Osteoblast (primary cell): ENCODE results near the gene SESN2. TPM values are rescaled to one million over a fixed set of nuclear protein-coding genes. Genes with fewer than 3 reads are reported as not detected.
"Not testable (repeated sequence)": the region's sequence is repeated elsewhere in the genome, so short reads cannot be mapped to it uniquely, and the experiment has no call there.

Experiments
- DNase-seq: peaks from one replicate; pipeline ENCODE4 v3.0.0; 2011; ENCODE audit warnings: low spot score, mixed read lengths; ENCODE audit not compliant: insufficient read length; ENCODE audit errors: missing footprints
- H2AFZ ChIP-seq: 2 replicates; pipeline ENCODE4 v1.6.0; 2011; ENCODE audit warnings: mild to moderate bottlenecking, low read length
- H3K27ac ChIP-seq: 2 replicates; pipeline ENCODE4 v1.5.1; 2011; ENCODE audit warnings: mild to moderate bottlenecking, low read depth, low read length, moderate library complexity
- H3K27me3 ChIP-seq: 2 replicates; pipeline ENCODE4 v1.6.0; 2012; ENCODE audit warnings: mild to moderate bottlenecking, control low read depth, inconsistent platforms, low read length, moderate library complexity; ENCODE audit not compliant: insufficient read depth
- H3K36me3 ChIP-seq: 2 replicates; pipeline ENCODE4 v1.5.1; 2011; ENCODE audit warnings: mild to moderate bottlenecking, low read length, control low read depth, moderate library complexity; ENCODE audit not compliant: insufficient read depth
- H3K4me1 ChIP-seq: 2 replicates; pipeline ENCODE4 v1.5.1; 2011; ENCODE audit warnings: mild to moderate bottlenecking, low read length, control low read depth, moderate library complexity; ENCODE audit not compliant: insufficient read depth
- H3K4me2 ChIP-seq: 2 replicates; pipeline ENCODE4 v1.6.0; 2011; ENCODE audit warnings: mild to moderate bottlenecking, low read length; ENCODE audit not compliant: insufficient read depth
- H3K4me3 ChIP-seq: fragments of 200-600 bp; sonication (generic); 3 replicates; pipeline ENCODE4 v1.5.1; 2012; ENCODE audit warnings: mild to moderate bottlenecking, low read length, inconsistent platforms; ENCODE audit not compliant: insufficient read depth
- H3K79me2 ChIP-seq: 2 replicates; pipeline ENCODE4 v1.6.0; 2012; ENCODE audit warnings: mild to moderate bottlenecking, low read length, control low read depth, inconsistent platforms; ENCODE audit not compliant: insufficient read depth
- H3K9me3 ChIP-seq: 2 replicates; pipeline ENCODE4 v1.5.1; 2011; ENCODE audit warnings: low read depth, low read length, control low read depth
- H4K20me1 ChIP-seq: 2 replicates; pipeline ENCODE4 v1.6.0; 2012; ENCODE audit warnings: mild to moderate bottlenecking, low read length, control low read depth; ENCODE audit not compliant: insufficient read depth
- total RNA-seq: library from RNA; depleted of rRNA; stranded (reverse); fragments of >200 nt; gene quantifications from 2 replicates; pipeline ENCODE4 v1.2.3, GENCODE V29; 2012
- TF ChIP-seq, protein P1 (sequence below): IDR thresholded peaks from 2 replicates; pipeline ENCODE4 v1.5.1; 2011; ENCODE audit warnings: mild to moderate bottlenecking, low read depth, low read length, moderate library complexity; ENCODE audit errors: extremely low read depth

The SESN2 gene
- total RNA-seq, 1 donor: 59.7 TPM

DNA sequence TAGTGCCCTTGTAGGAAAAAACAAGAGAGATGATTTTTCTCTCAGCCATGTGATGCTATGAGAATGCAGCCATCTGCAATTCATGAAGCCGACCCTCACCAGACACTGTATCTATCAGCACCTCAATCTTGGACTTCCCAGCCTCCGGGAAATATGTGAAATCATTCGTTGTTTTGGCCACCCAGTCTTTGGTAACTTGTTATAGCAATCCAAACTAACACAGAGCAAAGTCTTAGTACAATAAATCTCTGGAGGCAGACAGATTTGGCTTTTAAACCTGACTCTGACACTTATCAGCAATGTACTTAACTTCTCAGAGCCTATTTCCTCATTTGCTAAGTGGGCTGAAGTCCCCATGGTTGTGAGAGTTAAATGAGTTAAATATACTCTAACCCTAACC is 64.4 kb downstream of the SESN2 start:
- no peak for DNase-seq
- no peaks in the 10 kb centered on the region for H4K20me1 ChIP-seq
- no peaks in the 10 kb centered on the region for H3K36me3 ChIP-seq
- H3K4me3 ChIP-seq: no peak overlapping the region
- no peak overlapping the region for H3K4me2 ChIP-seq
- H2AFZ ChIP-seq: no peak overlapping the region
- TF ChIP-seq, protein P1, sequence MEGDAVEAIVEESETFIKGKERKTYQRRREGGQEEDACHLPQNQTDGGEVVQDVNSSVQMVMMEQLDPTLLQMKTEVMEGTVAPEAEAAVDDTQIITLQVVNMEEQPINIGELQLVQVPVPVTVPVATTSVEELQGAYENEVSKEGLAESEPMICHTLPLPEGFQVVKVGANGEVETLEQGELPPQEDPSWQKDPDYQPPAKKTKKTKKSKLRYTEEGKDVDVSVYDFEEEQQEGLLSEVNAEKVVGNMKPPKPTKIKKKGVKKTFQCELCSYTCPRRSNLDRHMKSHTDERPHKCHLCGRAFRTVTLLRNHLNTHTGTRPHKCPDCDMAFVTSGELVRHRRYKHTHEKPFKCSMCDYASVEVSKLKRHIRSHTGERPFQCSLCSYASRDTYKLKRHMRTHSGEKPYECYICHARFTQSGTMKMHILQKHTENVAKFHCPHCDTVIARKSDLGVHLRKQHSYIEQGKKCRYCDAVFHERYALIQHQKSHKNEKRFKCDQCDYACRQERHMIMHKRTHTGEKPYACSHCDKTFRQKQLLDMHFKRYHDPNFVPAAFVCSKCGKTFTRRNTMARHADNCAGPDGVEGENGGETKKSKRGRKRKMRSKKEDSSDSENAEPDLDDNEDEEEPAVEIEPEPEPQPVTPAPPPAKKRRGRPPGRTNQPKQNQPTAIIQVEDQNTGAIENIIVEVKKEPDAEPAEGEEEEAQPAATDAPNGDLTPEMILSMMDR: no peak
- H3K27me3 ChIP-seq: no peaks in the 10 kb centered on the region
- no peaks in the 10 kb centered on the region for H3K4me1 ChIP-seq
- no peaks in the 10 kb centered on the region for H3K79me2 ChIP-seq
- H3K27ac ChIP-seq: no peak overlapping the region
- H3K9me3 ChIP-seq: no peaks in the 10 kb centered on the region

DNA sequence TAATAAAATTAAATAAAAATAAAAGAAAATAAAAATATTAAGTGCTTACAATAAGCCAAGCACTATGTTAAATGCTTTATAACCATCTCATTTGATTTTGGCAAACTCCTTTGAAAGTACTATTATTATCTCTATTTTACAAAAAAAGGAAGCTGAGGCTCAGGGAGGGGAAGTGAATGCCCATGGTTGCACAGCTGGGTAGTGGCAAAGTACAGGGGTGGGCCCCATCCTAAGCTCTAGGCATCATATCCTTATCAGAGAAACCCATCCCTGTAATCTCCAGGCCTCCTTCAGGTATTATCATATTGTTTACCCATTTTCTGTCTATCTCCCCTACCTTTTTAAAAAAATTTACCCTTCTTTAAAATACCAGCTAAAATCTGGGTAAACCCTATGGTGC is 67.2 kb downstream of the SESN2 start:
- Histone ChIP-seq H3K79me2 (peaks cover 11% of the 10 kb centered on the region), H4K20me1 (no peaks in the 10 kb centered on the region), H3K9me3 (no peaks in the 10 kb centered on the region), H3K27me3 (no peaks in the 10 kb centered on the region), H3K4me3 (no peak overlapping the region), H3K36me3 (peaks cover 3% of the 10 kb centered on the region), H3K4me2 (no peak overlapping the region), H3K4me1 (peaks cover 5% of the 10 kb centered on the region), H3K27ac (no peak overlapping the region), H2AFZ (no peak overlapping the region)
- no peak for DNase-seq
- TF ChIP-seq, protein P1: no peak

DNA sequence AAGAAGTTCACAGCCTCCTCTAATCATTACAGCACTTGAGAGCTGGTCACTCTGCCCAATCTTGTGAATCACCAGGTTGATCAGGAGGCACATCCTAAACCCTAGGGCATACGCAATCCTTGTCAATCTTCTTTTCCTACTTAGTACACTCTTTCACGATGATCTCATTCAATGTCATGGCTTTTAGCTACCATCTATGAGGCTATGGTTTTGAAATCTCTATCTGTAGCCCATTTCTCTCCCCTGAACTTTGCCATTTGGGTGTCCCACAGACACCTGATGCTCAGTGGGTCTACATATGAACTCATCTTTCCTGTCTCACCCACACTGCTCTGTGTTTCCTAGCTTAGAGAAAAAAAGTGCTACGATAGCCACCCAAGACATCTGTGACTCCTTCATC is 67.7 kb downstream of the SESN2 start:
- no peak overlapping the region for H3K4me2 ChIP-seq
- peaks cover 5% of the 10 kb centered on the region for H3K4me1 ChIP-seq
- H3K27me3 ChIP-seq: no peaks in the 10 kb centered on the region
- H3K79me2 ChIP-seq: peaks cover 11% of the 10 kb centered on the region
- peaks cover 7% of the 10 kb centered on the region for H3K36me3 ChIP-seq
- H3K27ac ChIP-seq: no peak overlapping the region
- peak; percentile 29 for DNase-seq
- no peaks in the 10 kb centered on the region for H3K9me3 ChIP-seq
- no peaks in the 10 kb centered on the region for H4K20me1 ChIP-seq
- H3K4me3 ChIP-seq: no peak overlapping the region
- TF ChIP-seq, protein P1: no peak
- H2AFZ ChIP-seq: no peak overlapping the region

DNA sequence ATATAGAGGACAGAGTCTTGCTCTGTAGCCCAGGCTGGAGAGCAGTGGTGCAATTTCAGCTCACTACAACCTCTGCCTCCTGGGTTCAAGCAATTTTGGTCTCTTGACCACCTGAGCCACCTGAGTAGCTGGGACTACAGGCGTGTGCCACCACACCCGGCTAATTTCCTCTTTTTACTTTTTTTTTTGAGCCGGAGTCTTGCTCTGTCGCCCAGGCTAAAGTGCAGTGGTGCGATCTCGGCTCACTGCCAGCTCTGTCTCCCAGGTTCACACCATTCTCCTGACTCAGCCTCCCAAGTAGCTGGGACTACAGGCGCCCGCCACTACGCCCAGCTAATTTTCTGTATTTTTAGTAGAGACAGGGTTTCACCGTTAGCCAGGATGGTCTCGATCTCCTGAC is 68.1 kb downstream of the SESN2 start:
- H3K27ac ChIP-seq, H3K27me3 ChIP-seq, H3K9me3 ChIP-seq, H2AFZ ChIP-seq, H4K20me1 ChIP-seq, H3K4me2 ChIP-seq, DNase-seq, H3K4me1 ChIP-seq, H3K4me3 ChIP-seq: not testable (repeated sequence)
- Histone ChIP-seq H3K36me3 (peaks cover 12% of the 10 kb centered on the region), H3K79me2 (peaks cover 11% of the 10 kb centered on the region)
